AG10803 (cell line): ENCODE data around the gene GSE1.

Source experiments
- DNase-seq: peaks from one replicate; pipeline ENCODE4 v3.0.0; 2010; ENCODE audit warnings: low read depth
- H3K4me3 ChIP-seq: 2 replicates; pipeline ENCODE4 v1.5.1; 2011; ENCODE audit warnings: mild to moderate bottlenecking, low read length, control low read depth
- CTCF ChIP-seq: conservative IDR thresholded peaks from 2 replicates; pipeline ENCODE4 v1.5.1; 2011; ENCODE audit warnings: mild to moderate bottlenecking, low read length, control low read depth, inconsistent platforms

Gene GSE1

GRCh38 chr16:85640254-85640558, 27.1 kb downstream of the GSE1 start:
- DNase-seq, result no peak
- no peak for TF ChIP-seq CTCF
- no peak overlapping the region for H3K4me3 ChIP-seq

- no peak for DNase-seq
- no peak for TF ChIP-seq CTCF
- H3K4me3 ChIP-seq, result no peak overlapping the region
Measured at GRCh38 chr16:85640585-85640984, 27.5 kb downstream of the GSE1 start.

GRCh38 chr16:85641305-85641704, 28.2 kb downstream of the GSE1 start:
- no peak for TF ChIP-seq CTCF
- no peak for DNase-seq

GRCh38 chr16:85641776-85642176, 28.7 kb downstream of the GSE1 start:
- no peak for TF ChIP-seq CTCF
- no peak overlapping the region for H3K4me3 ChIP-seq
- DNase-seq, result peak; percentile 56

More at GRCh38 chr16:85641305-85641704, 28.2 kb downstream of the GSE1 start:
- H3K4me3 ChIP-seq, result no peak overlapping the region

GRCh38 chr16:85642762-85643358, 29.7 kb downstream of the GSE1 start:
- H3K4me3 ChIP-seq, result no peak overlapping the region
- no peak for TF ChIP-seq CTCF
- DNase-seq, result no peak

GRCh38 chr16:85643631-85644030, 30.5 kb downstream of the GSE1 start:
- no peak overlapping the region for H3K4me3 ChIP-seq
- no peak for TF ChIP-seq CTCF
- no peak for DNase-seq

GRCh38 chr16:85644093-85644712, 31.1 kb downstream of the GSE1 start:
- no peak for DNase-seq
- no peak for TF ChIP-seq CTCF
- H3K4me3 ChIP-seq, result no peak overlapping the region
